Measurements from ENCODE around the gene LPP.

Gene LPP

DNA sequence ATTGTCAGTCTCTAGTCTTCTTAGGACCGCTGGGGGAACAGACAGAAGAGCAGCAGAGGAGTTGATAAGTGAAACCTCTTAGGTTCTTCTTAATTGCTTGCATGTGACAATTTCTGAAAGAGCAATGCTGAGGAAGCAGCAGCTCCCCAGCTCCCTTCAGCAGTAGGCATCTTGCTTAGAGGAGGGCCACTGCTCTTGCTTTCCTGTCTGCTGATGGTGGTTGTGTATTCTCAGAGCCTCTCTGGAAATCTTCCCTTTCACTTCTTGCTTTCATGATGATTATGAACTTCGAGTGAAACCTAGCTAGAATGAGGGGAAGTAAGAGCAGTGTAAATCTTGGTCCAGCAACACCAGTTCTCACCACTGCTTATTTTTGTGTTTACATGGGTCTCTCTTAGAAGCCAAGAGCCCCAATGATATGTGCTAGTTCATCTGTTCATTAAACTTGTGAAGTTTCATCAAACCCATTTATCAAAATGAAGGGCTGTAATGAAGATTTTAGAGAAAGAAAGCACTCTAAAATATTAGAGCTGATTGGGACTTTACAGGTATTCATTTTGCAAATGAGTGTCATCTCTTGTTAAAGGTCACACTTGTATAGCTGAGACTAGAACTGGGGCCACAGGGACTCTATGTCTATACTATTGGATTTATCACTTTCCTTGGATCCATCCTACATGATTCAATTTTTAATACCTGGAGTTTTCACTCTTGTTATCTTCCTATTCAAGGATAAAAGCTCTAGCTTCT is 246.7 kb downstream of the LPP start:
- TF ChIP-seq TAF1 (IDR thresholded peaks at IDR 0.05; ENCODE audit: borderline replicate concordance, insufficient read depth, low read length) (no peak), POLR2AphosphoS5 (IDR thresholded peaks at IDR 0.05; ENCODE audit: low read depth, low read length) (no peak), FOXP2 (optimal IDR thresholded peaks at IDR 0.05; ENCODE audit: borderline replicate concordance, extremely low read depth, extremely low read length, insufficient read depth) (no peak), REST (IDR thresholded peaks at IDR 0.05; ENCODE audit: insufficient read depth in 1 of 2, low read depth in 2 of 2, low read length in 2 of 2) (no peak), SIN3A (IDR thresholded peaks at IDR 0.05; ENCODE audit: borderline replicate concordance, insufficient read depth, low read length) (no peak)

GRCh38 chr3:188401244-188401993 is 247.5 kb downstream of the LPP start:
- no peak for TF ChIP-seq FOXP2 (optimal IDR thresholded peaks at IDR 0.05; ENCODE audit: borderline replicate concordance, extremely low read depth, extremely low read length, insufficient read depth)
- TF ChIP-seq POLR2AphosphoS5 (IDR thresholded peaks at IDR 0.05; ENCODE audit: low read depth, low read length), result no peak
- no peak for TF ChIP-seq REST (IDR thresholded peaks at IDR 0.05; ENCODE audit: insufficient read depth in 1 of 2, low read depth in 2 of 2, low read length in 2 of 2)
- TF ChIP-seq SIN3A (IDR thresholded peaks at IDR 0.05; ENCODE audit: borderline replicate concordance, insufficient read depth, low read length), result no peak
- TF ChIP-seq TAF1 (IDR thresholded peaks at IDR 0.05; ENCODE audit: borderline replicate concordance, insufficient read depth, low read length), result no peak

- no peak for TF ChIP-seq SIN3A (IDR thresholded peaks at IDR 0.05; ENCODE audit: borderline replicate concordance, insufficient read depth, low read length)
- TF ChIP-seq TAF1 (IDR thresholded peaks at IDR 0.05; ENCODE audit: borderline replicate concordance, insufficient read depth, low read length), result no peak
- no peak for TF ChIP-seq FOXP2 (optimal IDR thresholded peaks at IDR 0.05; ENCODE audit: borderline replicate concordance, extremely low read depth, extremely low read length, insufficient read depth)
- no peak for TF ChIP-seq POLR2AphosphoS5 (IDR thresholded peaks at IDR 0.05; ENCODE audit: low read depth, low read length)
- no peak for TF ChIP-seq REST (IDR thresholded peaks at IDR 0.05; ENCODE audit: insufficient read depth in 1 of 2, low read depth in 2 of 2, low read length in 2 of 2)
Measured at GRCh38 chr3:188402229-188402628, 248.3 kb downstream of the LPP start.

DNA sequence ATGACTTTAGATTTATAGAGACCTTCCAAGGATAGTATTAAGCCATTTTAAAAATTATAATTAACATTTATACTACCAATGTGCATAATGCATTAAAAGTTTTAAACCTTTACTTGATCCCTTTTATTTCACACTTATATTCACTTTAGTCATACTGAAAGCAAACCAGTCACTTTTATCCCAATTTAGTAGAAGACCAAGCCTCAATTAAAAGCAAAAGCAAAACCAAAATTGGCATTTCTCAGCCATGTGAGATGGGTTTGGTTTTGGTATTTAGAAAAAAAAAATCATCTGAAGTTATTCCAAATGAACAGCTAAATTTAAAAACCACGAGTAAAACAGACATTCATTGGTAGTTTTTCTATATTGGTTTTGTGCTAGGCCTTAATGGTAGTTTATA is 249.4 kb downstream of the LPP start:
- TF ChIP-seq SIN3A (IDR thresholded peaks at IDR 0.05; ENCODE audit: borderline replicate concordance, insufficient read depth, low read length) (no peak), TAF1 (IDR thresholded peaks at IDR 0.05; ENCODE audit: borderline replicate concordance, insufficient read depth, low read length) (no peak), REST (IDR thresholded peaks at IDR 0.05; ENCODE audit: insufficient read depth in 1 of 2, low read depth in 2 of 2, low read length in 2 of 2) (no peak), FOXP2 (optimal IDR thresholded peaks at IDR 0.05; ENCODE audit: borderline replicate concordance, extremely low read depth, extremely low read length, insufficient read depth) (no peak), POLR2AphosphoS5 (IDR thresholded peaks at IDR 0.05; ENCODE audit: low read depth, low read length) (no peak)
